Large intestine (tissue), 3 donors: ENCODE data around the gene OTC. TPM values are rescaled to one million over a fixed set of nuclear protein-coding genes. Genes with fewer than 3 reads are reported as not detected.
A peak's percentile ranks its signal among the peaks of the same experiment; 100 is the strongest.

Source experiments
- DNase-seq, 2 donors: peaks; one replicate each; pipeline versions ENCODE4 v3.0.0 to v3.0.0-alpha.2; 2013
- H3K27ac ChIP-seq: one replicate; pipeline ENCODE4 v1.5.1; 2013; ENCODE audit warnings: low read length
- H3K27me3 ChIP-seq: 2 replicates; pipeline ENCODE4 v1.6.1; 2013; ENCODE audit warnings: low read length; ENCODE audit not compliant: control insufficient read depth, insufficient read depth
- H3K36me3 ChIP-seq: 2 replicates; pipeline ENCODE4 v1.6.1; 2013; ENCODE audit warnings: low read length; ENCODE audit not compliant: control insufficient read depth, insufficient read depth
- H3K4me1 ChIP-seq: one replicate; pipeline ENCODE4 v1.6.1; 2013; ENCODE audit warnings: low read length; ENCODE audit not compliant: control insufficient read depth, insufficient read depth
- H3K4me3 ChIP-seq: one replicate; pipeline ENCODE4 v1.5.1; 2013; ENCODE audit warnings: low read length
- H3K9me3 ChIP-seq: one replicate; pipeline ENCODE4 v1.6.1; 2013; ENCODE audit warnings: mild to moderate bottlenecking, low read depth, low read length, moderate library complexity; ENCODE audit not compliant: control insufficient read depth
- WGBS: methylation state at CpG from one replicate; pipeline ENCODE4 v1.1.5; 2013; ENCODE audit warnings: low lambda C conversion rate; ENCODE audit not compliant: insufficient coverage; 5-methylcytosine and 5-hydroxymethylcytosine counted together
- polyA plus RNA-seq: library from polyadenylated mRNA; unstranded; fragments of 120-200 nt; gene quantifications from one replicate; pipeline ENCODE4 v1.2.1, GENCODE V29; 2013

Gene OTC
- polyA plus RNA-seq, 1 donor = 74.5 TPM

- Histone ChIP-seq H3K4me1 (no peaks in the 10 kb centered on the region), H3K27me3 (no peaks in the 10 kb centered on the region), H3K27ac (no peak overlapping the region), H3K36me3 (peaks cover 6% of the 10 kb centered on the region), H3K9me3 (no peaks in the 10 kb centered on the region), H3K4me3 (no peak overlapping the region)
- WGBS = no CpG with 5 or more reads among the region's 1 CpG
- DNase-seq = no peak
These were observed 30.3 kb downstream of the OTC start for GRCh38 chrX:38382663-38383062.

GRCh38 chrX:38400389-38400910 is 48.0 kb downstream of the OTC start:
- no peaks in the 10 kb centered on the region for H3K9me3 ChIP-seq
- no CpG with 5 or more reads among the region's 6 CpGs for WGBS

GRCh38 chrX:38402118-38402517 is 49.7 kb downstream of the OTC start:
- no peak for DNase-seq
- no peaks in the 10 kb centered on the region for H3K4me1 ChIP-seq
- H3K4me3 ChIP-seq = no peak overlapping the region
- no peak overlapping the region for H3K27ac ChIP-seq
- no peaks in the 10 kb centered on the region for H3K27me3 ChIP-seq
- no peaks in the 10 kb centered on the region for H3K9me3 ChIP-seq
- peaks cover 10% of the 10 kb centered on the region for H3K36me3 ChIP-seq

More at GRCh38 chrX:38400389-38400910, 48.0 kb downstream of the OTC start:
- no peak overlapping the region for H3K27ac ChIP-seq
- H3K4me1 ChIP-seq = no peaks in the 10 kb centered on the region
- DNase-seq = no peak
- H3K27me3 ChIP-seq = no peaks in the 10 kb centered on the region
- H3K4me3 ChIP-seq = no peak overlapping the region
- H3K36me3 ChIP-seq = peaks cover 12% of the 10 kb centered on the region

- no CpG with 5 or more reads among the region's 1 CpG for WGBS
- no peak overlapping the region for H3K4me3 ChIP-seq
- no peaks in the 10 kb centered on the region for H3K27me3 ChIP-seq
- no peak overlapping the region for H3K27ac ChIP-seq
- no peak for DNase-seq
- no peaks in the 10 kb centered on the region for H3K9me3 ChIP-seq
- H3K36me3 ChIP-seq = peaks cover 10% of the 10 kb centered on the region
- no peaks in the 10 kb centered on the region for H3K4me1 ChIP-seq
These were observed 51.4 kb downstream of the OTC start for GRCh38 chrX:38403834-38404233.

GRCh38 chrX:38407126-38407525 is 54.7 kb downstream of the OTC start:
- no peaks in the 10 kb centered on the region for H3K27me3 ChIP-seq
- no peaks in the 10 kb centered on the region for H3K9me3 ChIP-seq
- no peak overlapping the region for H3K4me3 ChIP-seq
- no peak for DNase-seq
- peaks cover 12% of the 10 kb centered on the region for H3K36me3 ChIP-seq
- no CpG with 5 or more reads among the region's 4 CpGs for WGBS
- no peak overlapping the region for H3K27ac ChIP-seq
- no peaks in the 10 kb centered on the region for H3K4me1 ChIP-seq

- no peak for DNase-seq
- H3K27ac ChIP-seq = no peak overlapping the region
- no peaks in the 10 kb centered on the region for H3K4me1 ChIP-seq
- no peaks in the 10 kb centered on the region for H3K9me3 ChIP-seq
- no peaks in the 10 kb centered on the region for H3K27me3 ChIP-seq
- peaks cover 5% of the 10 kb centered on the region for H3K36me3 ChIP-seq
- no peak overlapping the region for H3K4me3 ChIP-seq
These were observed 56.9 kb downstream of the OTC start for GRCh38 chrX:38409289-38409688.

GRCh38 chrX:38426785-38427184 is 74.4 kb downstream of the OTC start:
- H3K9me3 ChIP-seq = no peaks in the 10 kb centered on the region
- H3K4me3 ChIP-seq = no peak overlapping the region
- H3K4me1 ChIP-seq = no peaks in the 10 kb centered on the region
- H3K36me3 ChIP-seq = no peaks in the 10 kb centered on the region
- no peak overlapping the region for H3K27ac ChIP-seq
- no peaks in the 10 kb centered on the region for H3K27me3 ChIP-seq
- peak in 1 of 2 donors; percentile 6 for DNase-seq

- H3K9me3 ChIP-seq = no peaks in the 10 kb centered on the region
- no peaks in the 10 kb centered on the region for H3K36me3 ChIP-seq
- H3K27me3 ChIP-seq = no peaks in the 10 kb centered on the region
- H3K4me1 ChIP-seq = no peaks in the 10 kb centered on the region
- WGBS = 100% methylated on average over 1 of the region's 1 CpG
- H3K4me3 ChIP-seq = no peak overlapping the region
- DNase-seq = no peak
- H3K27ac ChIP-seq = no peak overlapping the region
These were observed 79.1 kb downstream of the OTC start for GRCh38 chrX:38431525-38431924.

GRCh38 chrX:38435130-38435529 is 82.7 kb downstream of the OTC start:
- Histone ChIP-seq H3K4me3 (no peak overlapping the region), H3K4me1 (no peaks in the 10 kb centered on the region), H3K36me3 (no peaks in the 10 kb centered on the region), H3K27me3 (no peaks in the 10 kb centered on the region), H3K27ac (no peak overlapping the region), H3K9me3 (no peaks in the 10 kb centered on the region)
- no CpG with 5 or more reads among the region's 1 CpG for WGBS
- no peak for DNase-seq

- Histone ChIP-seq H3K9me3 (no peaks in the 10 kb centered on the region), H3K27me3 (no peaks in the 10 kb centered on the region), H3K4me3 (no peak overlapping the region), H3K27ac (no peak overlapping the region), H3K4me1 (no peaks in the 10 kb centered on the region), H3K36me3 (no peaks in the 10 kb centered on the region)
- DNase-seq = no peak
- no CpG with 5 or more reads among the region's 2 CpGs for WGBS
These were observed 84.7 kb downstream of the OTC start for GRCh38 chrX:38437093-38437492.

GRCh38 chrX:38438321-38438720 is 85.9 kb downstream of the OTC start:
- WGBS = no CpG with 5 or more reads among the region's 5 CpGs
- H3K4me3 ChIP-seq = no peak overlapping the region
- no peak for DNase-seq
- H3K36me3 ChIP-seq = no peaks in the 10 kb centered on the region
- H3K27me3 ChIP-seq = no peaks in the 10 kb centered on the region
- no peaks in the 10 kb centered on the region for H3K4me1 ChIP-seq
- no peaks in the 10 kb centered on the region for H3K9me3 ChIP-seq
- H3K27ac ChIP-seq = no peak overlapping the region
